Measurements from ENCODE around the gene KLB.

The KLB gene

DNA sequence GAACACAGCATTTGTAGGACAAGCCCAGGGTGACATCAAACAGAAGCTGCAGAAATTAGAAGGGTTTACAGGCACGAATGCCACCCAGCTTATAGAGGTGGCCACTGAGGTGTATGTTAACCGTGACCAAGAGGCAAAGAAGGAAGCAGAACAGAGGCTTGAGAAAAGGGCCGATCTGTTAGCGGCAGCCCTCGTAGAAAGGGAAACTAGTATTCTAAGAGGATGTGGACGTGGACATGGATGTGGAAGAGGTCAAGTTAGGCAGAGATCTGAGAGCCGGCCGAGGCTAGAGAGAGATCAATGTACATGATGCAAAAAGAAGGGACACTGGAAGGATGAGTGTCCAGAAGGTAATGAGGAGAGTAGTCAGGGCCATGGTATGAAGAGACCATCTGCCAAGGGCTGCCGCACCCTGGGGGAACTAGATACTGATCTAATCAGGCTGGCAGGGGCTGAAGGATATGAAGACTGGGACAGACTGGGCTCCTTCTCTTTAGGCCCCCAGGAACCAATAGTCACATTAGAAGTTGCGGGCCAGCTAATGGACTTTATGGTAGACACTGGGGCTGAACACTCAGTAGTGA lies 79.6 kb downstream of the KLB start:
- Mint-ChIP-seq H3K27ac (no peak overlapping the region), H3K27me3 (peaks cover 9 to 11% of the 10 kb centered on the region in 2 donors), H3K4me3 (no peak overlapping the region), H3K36me3 (ENCODE audit: insufficient read depth) (no peaks in the 10 kb centered on the region), H3K9me3 (no peaks in the 10 kb centered on the region), H3K4me1 (ENCODE audit: low read depth in 2 of 2) (no peaks in the 10 kb centered on the region)
- ATAC-seq (replicated peaks): no peak
- DNase-seq: no peak

DNA sequence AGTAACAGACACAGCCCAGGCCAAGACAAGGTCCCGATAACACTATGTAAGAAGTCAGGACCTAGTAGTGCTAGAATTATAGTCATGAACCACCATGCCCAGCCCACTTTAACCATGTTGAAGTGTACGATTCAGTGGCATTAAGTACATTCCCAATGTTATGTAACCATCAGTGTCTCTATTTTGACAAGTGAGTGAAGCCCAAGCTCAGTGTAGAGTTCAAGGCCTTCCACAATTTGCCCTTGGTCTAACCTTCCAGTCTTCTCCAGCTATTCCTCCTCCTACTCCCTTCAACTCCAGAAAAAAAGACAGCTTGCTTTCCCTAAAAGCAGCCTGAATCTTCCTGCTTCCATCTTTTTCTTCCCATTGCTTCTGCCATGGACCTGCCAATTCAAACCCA lies 83.6 kb downstream of the KLB start:
- H3K9me3 Mint-ChIP-seq: no peaks in the 10 kb centered on the region
- no peak for DNase-seq
- H3K36me3 Mint-ChIP-seq (ENCODE audit: insufficient read depth): no peaks in the 10 kb centered on the region
- no peak for ATAC-seq (replicated peaks)
- no peaks in the 10 kb centered on the region for H3K4me1 Mint-ChIP-seq (ENCODE audit: low read depth in 2 of 2)
- H3K27ac Mint-ChIP-seq: no peak overlapping the region
- no peak overlapping the region for H3K4me3 Mint-ChIP-seq
- peaks cover 9 to 11% of the 10 kb centered on the region in 2 donors for H3K27me3 Mint-ChIP-seq

DNA sequence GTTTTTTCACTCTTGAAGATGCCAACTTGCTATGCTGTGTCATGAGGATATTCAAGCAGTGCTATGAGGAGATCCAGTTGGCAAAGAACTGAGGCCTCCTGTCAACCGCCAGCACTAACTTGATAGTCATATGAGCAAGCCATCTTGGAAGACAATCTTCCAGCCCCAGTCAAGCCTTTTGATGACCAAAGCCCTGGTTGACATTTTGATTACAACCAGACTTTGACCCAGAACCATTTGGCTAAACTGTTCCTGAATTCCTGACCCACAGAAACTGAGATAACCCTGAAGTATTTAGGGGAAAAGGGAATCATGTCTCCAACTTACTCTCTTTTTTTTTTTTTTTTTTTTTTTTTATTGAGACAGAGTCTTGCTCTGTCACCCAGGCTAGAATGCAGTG lies 87.6 kb downstream of the KLB start:
- Mint-ChIP-seq H3K27ac (no peak overlapping the region), H3K9me3 (no peaks in the 10 kb centered on the region), H3K36me3 (ENCODE audit: insufficient read depth) (peaks cover 6% of the 10 kb centered on the region), H3K27me3 (no peaks in the 10 kb centered on the region), H3K4me3 (no peak overlapping the region), H3K4me1 (ENCODE audit: low read depth in 2 of 2) (no peaks in the 10 kb centered on the region)
- DNase-seq (no peak), ATAC-seq (replicated peaks) (no peak)

DNA sequence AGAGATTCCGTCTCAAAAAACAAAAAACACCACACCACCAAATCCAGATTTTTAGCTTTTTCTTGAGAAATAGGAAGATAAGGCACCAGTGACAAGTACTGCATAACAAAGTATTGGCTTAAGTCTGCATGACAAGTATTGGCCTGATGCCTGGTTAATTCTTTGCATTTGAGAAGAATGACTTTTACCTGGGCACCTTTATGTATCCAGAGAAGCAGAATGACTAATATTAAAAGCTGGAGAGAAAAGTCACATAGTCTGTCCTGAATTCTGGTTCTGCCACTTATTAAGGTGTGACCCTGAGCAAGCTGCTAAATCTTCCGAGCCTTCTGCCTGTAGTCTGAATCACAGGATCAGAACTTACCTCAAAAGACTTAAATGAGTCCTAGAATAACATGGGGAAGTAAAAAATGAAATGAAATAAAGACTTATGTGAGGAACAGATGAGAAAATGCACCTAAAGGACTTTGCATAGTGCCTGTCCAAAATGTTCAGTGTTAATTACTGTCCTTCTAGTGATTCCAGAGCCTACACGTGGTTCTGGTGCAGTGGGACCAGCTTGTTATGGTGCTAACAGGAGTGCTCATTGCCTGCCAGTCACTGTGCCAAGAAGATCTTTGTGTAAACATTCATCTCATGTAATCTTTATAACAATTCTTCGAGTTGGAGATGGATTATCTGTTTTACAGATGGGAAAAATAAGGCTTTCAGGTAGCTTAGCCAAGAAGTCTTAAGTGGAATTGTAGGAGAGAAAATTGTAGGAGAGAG lies 88.9 kb downstream of the KLB start:
- ATAC-seq (replicated peaks): no peak
- no peak overlapping the region for H3K4me3 Mint-ChIP-seq
- H3K4me1 Mint-ChIP-seq (ENCODE audit: low read depth in 2 of 2): no peaks in the 10 kb centered on the region
- no peak overlapping the region for H3K27ac Mint-ChIP-seq
- no peaks in the 10 kb centered on the region for H3K9me3 Mint-ChIP-seq
- DNase-seq: no peak
- H3K36me3 Mint-ChIP-seq (ENCODE audit: insufficient read depth): peaks cover 19% of the 10 kb centered on the region
- H3K27me3 Mint-ChIP-seq: no peaks in the 10 kb centered on the region

DNA sequence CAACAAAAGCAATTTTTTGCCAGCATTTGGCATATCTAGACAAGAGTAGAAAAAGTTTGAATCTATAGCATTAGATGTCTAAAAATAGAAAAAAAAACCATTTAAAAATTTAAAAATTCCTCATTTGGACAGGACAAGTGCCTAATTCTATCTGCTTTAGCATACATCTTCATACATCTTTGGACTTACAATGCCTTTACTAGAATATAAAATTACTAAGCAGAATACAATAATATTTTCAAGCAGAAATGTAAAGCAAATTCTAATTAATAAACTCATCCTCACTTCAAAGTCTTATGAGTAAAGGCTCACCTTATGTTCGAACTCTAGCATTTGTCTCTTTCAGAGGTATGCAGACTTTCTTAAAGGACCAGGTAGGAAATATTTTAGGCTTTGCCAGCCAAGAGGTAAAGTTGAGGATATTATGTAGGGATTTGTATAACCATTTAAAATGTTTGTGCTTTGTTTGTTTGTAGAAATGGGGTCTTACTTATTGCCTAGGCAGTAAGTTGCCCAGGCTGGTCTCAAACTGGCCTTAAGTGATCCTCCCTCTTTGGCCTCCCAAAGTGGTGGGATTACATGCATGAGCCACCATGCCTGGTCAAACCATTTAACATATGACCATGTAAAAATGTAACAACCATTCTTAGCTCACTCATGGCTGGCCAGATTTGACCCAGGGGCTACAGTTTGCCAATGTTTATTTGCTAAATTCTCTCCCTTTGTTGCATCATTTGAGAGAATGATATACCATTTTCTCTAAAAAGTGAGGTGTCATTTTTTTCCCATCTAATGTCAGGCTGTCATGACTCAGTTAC lies 91.4 kb downstream of the KLB start:
- Mint-ChIP-seq H3K4me1 (ENCODE audit: low read depth in 2 of 2) (no peaks in the 10 kb centered on the region), H3K27me3 (no peaks in the 10 kb centered on the region), H3K36me3 (ENCODE audit: insufficient read depth) (peaks cover 37% of the 10 kb centered on the region), H3K27ac (no peak overlapping the region), H3K9me3 (no peaks in the 10 kb centered on the region), H3K4me3 (no peak overlapping the region)
- no peak for DNase-seq
- no peak for ATAC-seq (replicated peaks)

DNA sequence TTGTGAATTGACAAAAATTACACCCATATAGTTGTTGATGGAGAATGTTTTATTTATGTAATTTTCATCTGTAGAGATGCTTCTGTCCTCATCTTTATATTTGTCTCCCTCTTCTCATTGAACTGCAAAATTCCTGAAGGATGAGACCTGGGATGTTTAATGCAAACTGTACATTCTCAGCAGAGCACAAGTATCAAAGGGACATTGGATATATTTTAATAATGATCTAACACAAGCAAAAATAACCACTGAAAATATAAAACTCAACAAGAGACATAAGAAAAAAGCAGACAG lies 91.9 kb downstream of the KLB start:
- H3K36me3 Mint-ChIP-seq (ENCODE audit: insufficient read depth): peaks cover 43% of the 10 kb centered on the region
- H3K27ac Mint-ChIP-seq: no peak overlapping the region
- H3K4me3 Mint-ChIP-seq: no peak overlapping the region
- H3K27me3 Mint-ChIP-seq: no peaks in the 10 kb centered on the region
- no peaks in the 10 kb centered on the region for H3K9me3 Mint-ChIP-seq
- no peak for ATAC-seq (replicated peaks)
- H3K4me1 Mint-ChIP-seq (ENCODE audit: low read depth in 2 of 2): no peaks in the 10 kb centered on the region
- DNase-seq: no peak
